ENCODE results near the gene ZNF318.
A peak's percentile ranks its signal among the peaks of the same experiment; 100 is the strongest.
"Not testable (repeated sequence)": the region's sequence is repeated elsewhere in the genome, so short reads cannot be mapped to it uniquely, and the experiment has no call there.

Gene ZNF318

DNA sequence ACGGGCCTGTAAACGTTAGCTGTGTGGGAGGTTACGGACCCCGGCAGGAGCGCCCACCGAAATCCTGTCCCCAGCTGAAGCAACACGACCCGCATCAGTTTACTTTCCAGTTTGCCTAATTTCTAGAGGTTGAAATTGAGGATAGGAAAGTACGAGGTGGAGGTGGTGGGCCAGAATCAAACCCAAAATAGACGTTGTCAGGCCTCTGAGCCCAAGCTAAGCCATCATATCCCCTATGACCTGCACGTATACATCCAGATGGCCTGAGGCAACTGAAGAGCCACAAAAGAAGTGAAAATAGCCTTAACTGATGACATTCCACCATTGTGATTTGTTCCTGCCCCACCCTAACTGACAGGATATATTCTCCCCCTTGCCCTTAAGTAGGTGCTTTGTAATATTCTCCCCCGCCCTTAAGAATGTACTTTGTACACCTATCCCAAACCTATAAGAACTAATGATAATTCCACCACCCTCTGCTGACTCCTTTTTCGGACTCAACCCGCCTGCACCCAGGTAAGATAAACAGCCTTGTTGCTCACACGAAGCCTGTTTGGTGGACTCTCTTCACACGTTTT lies 645 bp upstream of the ZNF318 start:
- Histone ChIP-seq H3K27ac (ENCODE audit: low read length, poor library complexity, severe bottlenecking) (peak overlapping the region; percentile 54), H3K4me2 (ENCODE audit: low read length, poor library complexity, severe bottlenecking) (peak overlapping the region; percentile 81), H3K9ac (ENCODE audit: low read length) (peak overlapping the region; percentile 93), H3K18ac (ENCODE audit: low read depth in 1 of 2, low read length in 2 of 2) (peak overlapping the region; percentile 56 to 85), H4K8ac (ENCODE audit: low read length) (peak overlapping the region; percentile 99), H2AK5ac (ENCODE audit: low read length, severe bottlenecking) (peak overlapping the region; percentile 19), H3K79me1 (replicated peaks; ENCODE audit: low read length, poor library complexity, severe bottlenecking) (peaks cover 17% of the 10 kb centered on the region), H3K4me3 (ENCODE audit: insufficient read depth in 1 of 2, low read depth in 1 of 2, low read length in 2 of 2) (peak overlapping the region in 1 of 2 experiments; percentile 76), H3K4ac (ENCODE audit: low read depth in 1 of 2, low read length in 2 of 2) (peak overlapping the region; percentile 19 to 81), H2AFZ (ENCODE audit: low read depth, low read length) (peak overlapping the region; percentile 81), H4K91ac (ENCODE audit: low read length) (peak overlapping the region; percentile 59)
- not testable (repeated sequence) for H3K4me1 ChIP-seq (ENCODE audit: control insufficient read depth, insufficient read depth, low read depth, low read length); H2BK5ac ChIP-seq (ENCODE audit: low read depth, low read length, poor library complexity, severe bottlenecking); H3K27me3 ChIP-seq (ENCODE audit: control insufficient read depth in 1 of 2, insufficient read depth in 1 of 2, low read length in 2 of 2); H2BK12ac ChIP-seq (ENCODE audit: low read length in 2 of 2); H2BK15ac ChIP-seq (ENCODE audit: low read depth, poor library complexity, severe bottlenecking); H3K14ac ChIP-seq (ENCODE audit: low read length in 2 of 2); H3K36me3 ChIP-seq (ENCODE audit: control insufficient read depth in 1 of 2, insufficient read depth in 2 of 2, low read depth in 1 of 2, low read length in 2 of 2); DNase-seq; H2BK120ac ChIP-seq (ENCODE audit: low read depth, low read length); H3K23ac ChIP-seq (ENCODE audit: low read length in 2 of 2); H3K9me3 ChIP-seq (ENCODE audit: control insufficient read depth, low read length)
- 66% methylated on average over 15 of the region's 16 CpGs for WGBS

- no peaks in the 10 kb centered on the region for H3K27me3 ChIP-seq (ENCODE audit: control insufficient read depth in 1 of 2, insufficient read depth in 1 of 2, low read length in 2 of 2)
- H3K9me3 ChIP-seq (ENCODE audit: control insufficient read depth, low read length), result no peaks in the 10 kb centered on the region
- peak overlapping the region; percentile 83 for H2AFZ ChIP-seq (ENCODE audit: low read depth, low read length)
- H3K23ac ChIP-seq (ENCODE audit: low read length in 2 of 2), result peak overlapping the region; percentile 66 to 95
- H2BK5ac ChIP-seq (ENCODE audit: low read depth, low read length, poor library complexity, severe bottlenecking), result no peak overlapping the region
- peak overlapping the region; percentile 20 for H3K27ac ChIP-seq (ENCODE audit: low read length, poor library complexity, severe bottlenecking)
- 7% methylated on average over 44 of the region's 71 CpGs for WGBS
- peak overlapping the region; percentile 88 to 92 for H3K18ac ChIP-seq (ENCODE audit: low read depth in 1 of 2, low read length in 2 of 2)
- peaks cover 20% of the 10 kb centered on the region for H3K79me1 ChIP-seq (replicated peaks; ENCODE audit: low read length, poor library complexity, severe bottlenecking)
- H3K9ac ChIP-seq (ENCODE audit: low read length), result peak overlapping the region; percentile 76
- peak overlapping the region; percentile 46 for H4K8ac ChIP-seq (ENCODE audit: low read length)
- peak overlapping the region; percentile 42 to 90 for H3K4ac ChIP-seq (ENCODE audit: low read depth in 1 of 2, low read length in 2 of 2)
- H2BK120ac ChIP-seq (ENCODE audit: low read depth, low read length), result peak overlapping the region; percentile 92
- H2BK12ac ChIP-seq (ENCODE audit: low read length in 2 of 2), result peak overlapping the region in 1 of 2 experiments; percentile 42
- peak overlapping the region; percentile 53 for H4K91ac ChIP-seq (ENCODE audit: low read length)
- H3K4me3 ChIP-seq (ENCODE audit: insufficient read depth in 1 of 2, low read depth in 1 of 2, low read length in 2 of 2), result peak overlapping the region; percentile 88 to 90
- peaks cover 9% of the 10 kb centered on the region for H3K4me1 ChIP-seq (ENCODE audit: control insufficient read depth, insufficient read depth, low read depth, low read length)
- H3K4me2 ChIP-seq (ENCODE audit: low read length, poor library complexity, severe bottlenecking), result peak overlapping the region; percentile 96
- H2AK5ac ChIP-seq (ENCODE audit: low read length, severe bottlenecking), result no peak overlapping the region
- peak; percentile 74 for DNase-seq
- H3K14ac ChIP-seq (ENCODE audit: low read length in 2 of 2), result peak overlapping the region in 1 of 2 experiments; percentile 87
- H3K36me3 ChIP-seq (ENCODE audit: control insufficient read depth in 1 of 2, insufficient read depth in 2 of 2, low read depth in 1 of 2, low read length in 2 of 2), result peaks cover 5 to 20% of the 10 kb centered on the region in 2 experiments
- peak overlapping the region; percentile 64 for H2BK15ac ChIP-seq (ENCODE audit: low read depth, poor library complexity, severe bottlenecking)
These were observed 937 bp downstream of the ZNF318 start for GRCh38 chr6:43368259-43369160.

GRCh38 chr6:43367245-43367984 lies 2.0 kb downstream of the ZNF318 start:
- no peak overlapping the region for H3K4me2 ChIP-seq (ENCODE audit: low read length, poor library complexity, severe bottlenecking)
- H3K14ac ChIP-seq (ENCODE audit: low read length in 2 of 2), result no peak overlapping the region
- no peak overlapping the region for H3K18ac ChIP-seq (ENCODE audit: low read depth in 1 of 2, low read length in 2 of 2)
- H4K91ac ChIP-seq (ENCODE audit: low read length), result no peak overlapping the region
- peaks cover 9% of the 10 kb centered on the region for H3K4me1 ChIP-seq (ENCODE audit: control insufficient read depth, insufficient read depth, low read depth, low read length)
- no peak overlapping the region for H3K4ac ChIP-seq (ENCODE audit: low read depth in 1 of 2, low read length in 2 of 2)
- peak overlapping the region in 1 of 2 experiments; percentile 88 for H3K4me3 ChIP-seq (ENCODE audit: insufficient read depth in 1 of 2, low read depth in 1 of 2, low read length in 2 of 2)
- H3K9me3 ChIP-seq (ENCODE audit: control insufficient read depth, low read length), result no peaks in the 10 kb centered on the region
- H3K27me3 ChIP-seq (ENCODE audit: control insufficient read depth in 1 of 2, insufficient read depth in 1 of 2, low read length in 2 of 2), result no peaks in the 10 kb centered on the region
- H2AFZ ChIP-seq (ENCODE audit: low read depth, low read length), result no peak overlapping the region
- no peak overlapping the region for H2BK5ac ChIP-seq (ENCODE audit: low read depth, low read length, poor library complexity, severe bottlenecking)
- H3K36me3 ChIP-seq (ENCODE audit: control insufficient read depth in 1 of 2, insufficient read depth in 2 of 2, low read depth in 1 of 2, low read length in 2 of 2), result peaks cover 8 to 30% of the 10 kb centered on the region in 2 experiments
- H4K8ac ChIP-seq (ENCODE audit: low read length), result no peak overlapping the region
- no peak overlapping the region for H2BK120ac ChIP-seq (ENCODE audit: low read depth, low read length)
- no peak overlapping the region for H3K27ac ChIP-seq (ENCODE audit: low read length, poor library complexity, severe bottlenecking)
- H3K9ac ChIP-seq (ENCODE audit: low read length), result peak overlapping the region; percentile 76
- no peak overlapping the region for H2BK12ac ChIP-seq (ENCODE audit: low read length in 2 of 2)
- no peak for DNase-seq
- H3K23ac ChIP-seq (ENCODE audit: low read length in 2 of 2), result no peak overlapping the region
- peaks cover 20% of the 10 kb centered on the region for H3K79me1 ChIP-seq (replicated peaks; ENCODE audit: low read length, poor library complexity, severe bottlenecking)
- H2AK5ac ChIP-seq (ENCODE audit: low read length, severe bottlenecking), result no peak overlapping the region
- no peak overlapping the region for H2BK15ac ChIP-seq (ENCODE audit: low read depth, poor library complexity, severe bottlenecking)
- 97% methylated on average over 7 of the region's 9 CpGs for WGBS

All from mesenchymal stem cell (in vitro differentiated cells and primary cell).